GOT3 (cell line): Measurements from ENCODE around the gene SLC3A2.
A peak's percentile ranks its signal among the peaks of the same experiment; 100 is the strongest.

ENCODE experiments used
- DNase-seq: peaks from one replicate; lab custom pipeline; 2025; ENCODE audit warnings: mixed read lengths; lab: John Stamatoyannopoulos, UW

The SLC3A2 gene

GRCh38 chr11:62881579-62882430, 1.1 kb downstream of the SLC3A2 start:
- DNase-seq, result peak; percentile 87

DNA sequence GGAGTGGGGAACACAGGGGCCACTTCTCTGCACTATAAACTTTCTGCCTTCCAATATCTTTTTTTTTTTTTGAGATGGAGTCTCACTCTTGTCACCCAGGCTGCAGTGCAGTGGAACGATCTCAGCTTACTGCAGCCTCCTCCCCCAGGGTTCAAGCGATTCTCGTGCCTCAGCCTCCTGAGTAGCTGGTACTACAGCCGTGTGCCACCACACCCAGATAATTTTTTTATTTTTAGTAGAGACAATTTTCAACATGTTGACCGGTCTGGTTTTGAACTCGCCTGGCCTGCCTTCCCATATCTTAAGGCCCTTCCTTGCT, 1.7 kb downstream of the SLC3A2 start:
- DNase-seq, result no peak

DNA sequence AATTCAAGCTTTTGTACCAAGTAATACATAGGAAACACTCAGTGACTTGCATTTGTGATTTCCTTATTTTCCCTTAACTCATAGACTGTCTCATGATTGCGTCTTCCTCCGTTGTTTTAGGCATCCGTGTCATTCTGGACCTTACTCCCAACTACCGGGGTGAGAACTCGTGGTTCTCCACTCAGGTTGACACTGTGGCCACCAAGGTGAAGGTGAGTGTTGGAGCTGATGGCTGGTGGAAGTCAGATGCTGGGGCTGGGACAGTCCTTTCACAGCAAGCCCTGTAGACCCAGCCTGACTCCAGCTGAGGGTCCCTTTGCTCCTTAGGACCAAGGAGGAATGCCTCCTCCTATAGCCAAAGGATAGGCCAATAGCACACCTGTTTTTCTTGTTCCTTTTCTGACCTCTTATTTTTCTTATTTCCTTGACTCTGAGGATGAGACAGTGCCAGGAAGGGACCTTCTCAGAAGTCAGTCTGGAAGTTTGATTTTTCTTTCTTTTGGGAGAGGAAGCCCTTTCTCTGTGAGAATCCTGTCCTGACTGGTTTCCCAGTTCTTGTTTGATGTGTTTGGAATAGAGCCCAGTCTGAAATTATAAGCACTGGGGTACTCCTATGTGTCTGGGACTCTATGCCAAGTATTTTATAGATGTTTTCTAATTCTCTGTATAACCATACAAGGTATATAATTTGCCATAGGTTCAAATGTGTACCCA, 2.2 kb downstream of the SLC3A2 start:
- DNase-seq, result no peak

- DNase-seq, result no peak
Observed at GRCh38 chr11:62883673-62884072, 3.0 kb downstream of the SLC3A2 start.

DNA sequence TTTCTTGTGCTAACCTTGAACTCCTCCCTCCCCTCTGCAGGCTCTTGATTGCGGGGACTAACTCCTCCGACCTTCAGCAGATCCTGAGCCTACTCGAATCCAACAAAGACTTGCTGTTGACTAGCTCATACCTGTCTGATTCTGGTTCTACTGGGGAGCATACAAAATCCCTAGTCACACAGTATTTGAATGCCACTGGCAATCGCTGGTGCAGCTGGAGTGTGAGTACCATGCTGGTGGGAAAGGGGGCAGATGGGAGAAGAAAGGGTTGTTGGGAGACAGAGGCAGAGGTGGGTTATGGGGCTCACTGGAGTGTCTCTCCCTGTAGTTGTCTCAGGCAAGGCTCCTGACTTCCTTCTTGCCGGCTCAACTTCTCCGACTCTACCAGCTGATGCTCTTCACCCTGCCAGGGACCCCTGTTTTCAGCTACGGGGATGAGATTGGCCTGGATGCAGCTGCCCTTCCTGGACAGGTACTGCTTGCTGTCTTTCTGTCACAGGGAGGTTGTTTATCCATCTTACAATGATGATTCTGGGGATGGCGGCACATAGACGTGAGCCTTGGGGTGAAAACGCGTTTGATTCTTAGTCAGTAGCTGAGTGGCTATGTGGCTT, 4.5 kb downstream of the SLC3A2 start:
- no peak for DNase-seq

DNA sequence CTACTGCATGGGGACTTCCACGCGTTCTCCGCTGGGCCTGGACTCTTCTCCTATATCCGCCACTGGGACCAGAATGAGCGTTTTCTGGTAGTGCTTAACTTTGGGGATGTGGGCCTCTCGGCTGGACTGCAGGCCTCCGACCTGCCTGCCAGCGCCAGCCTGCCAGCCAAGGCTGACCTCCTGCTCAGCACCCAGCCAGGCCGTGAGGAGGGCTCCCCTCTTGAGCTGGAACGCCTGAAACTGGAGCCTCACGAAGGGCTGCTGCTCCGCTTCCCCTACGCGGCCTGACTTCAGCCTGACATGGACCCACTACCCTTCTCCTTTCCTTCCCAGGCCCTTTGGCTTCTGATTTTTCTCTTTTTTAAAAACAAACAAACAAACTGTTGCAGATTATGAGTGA, 7.7 kb downstream of the SLC3A2 start:
- DNase-seq, result no peak

GRCh38 chr11:62889126-62889483, 8.4 kb downstream of the SLC3A2 start:
- no peak for DNase-seq

DNA sequence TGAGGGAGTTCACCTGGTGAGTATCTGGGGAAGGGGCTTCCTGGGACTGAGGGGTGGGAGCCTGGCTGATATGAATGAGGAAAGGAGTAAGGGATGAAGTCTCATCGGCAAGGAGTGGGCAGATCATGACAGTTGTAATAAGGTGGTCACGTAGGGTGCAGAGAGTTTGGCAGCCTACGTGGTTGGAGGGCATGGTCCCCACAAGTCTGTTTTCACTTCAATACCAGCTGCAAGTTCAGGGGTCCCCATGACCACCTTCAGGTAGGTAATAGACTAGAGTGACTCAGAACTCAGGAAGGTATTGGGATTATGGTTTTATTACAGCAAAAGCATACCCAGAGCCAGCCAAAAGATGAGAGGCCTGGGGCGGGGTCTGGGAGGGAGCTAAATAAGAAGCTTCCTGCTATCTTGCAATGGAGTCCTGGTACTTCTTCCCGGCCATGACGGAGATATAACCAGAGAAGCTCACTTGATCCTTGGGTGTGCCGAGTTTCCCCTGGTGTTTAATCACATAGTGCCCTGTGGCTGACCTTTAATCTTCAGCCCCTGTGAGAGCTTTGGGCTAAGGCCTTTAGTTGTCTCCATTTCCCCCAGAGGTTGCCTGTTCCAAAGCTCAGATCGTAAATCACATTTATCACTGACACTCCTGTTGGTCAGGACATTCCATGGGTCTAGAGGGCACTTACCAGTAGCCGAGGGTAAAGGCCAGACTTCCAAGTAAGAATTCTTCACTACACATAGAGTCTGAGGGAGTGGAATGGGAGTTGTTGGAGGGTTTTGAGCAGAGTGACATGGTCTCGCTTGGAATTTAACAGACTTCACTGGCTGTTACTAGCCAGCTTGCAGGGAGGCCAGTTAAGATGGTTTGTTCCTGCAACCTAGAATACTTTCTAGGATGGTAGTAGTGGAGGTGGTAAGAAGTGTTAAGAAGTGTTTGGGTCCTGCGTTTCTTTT, 9.1 kb downstream of the SLC3A2 start:
- no peak for DNase-seq

DNA sequence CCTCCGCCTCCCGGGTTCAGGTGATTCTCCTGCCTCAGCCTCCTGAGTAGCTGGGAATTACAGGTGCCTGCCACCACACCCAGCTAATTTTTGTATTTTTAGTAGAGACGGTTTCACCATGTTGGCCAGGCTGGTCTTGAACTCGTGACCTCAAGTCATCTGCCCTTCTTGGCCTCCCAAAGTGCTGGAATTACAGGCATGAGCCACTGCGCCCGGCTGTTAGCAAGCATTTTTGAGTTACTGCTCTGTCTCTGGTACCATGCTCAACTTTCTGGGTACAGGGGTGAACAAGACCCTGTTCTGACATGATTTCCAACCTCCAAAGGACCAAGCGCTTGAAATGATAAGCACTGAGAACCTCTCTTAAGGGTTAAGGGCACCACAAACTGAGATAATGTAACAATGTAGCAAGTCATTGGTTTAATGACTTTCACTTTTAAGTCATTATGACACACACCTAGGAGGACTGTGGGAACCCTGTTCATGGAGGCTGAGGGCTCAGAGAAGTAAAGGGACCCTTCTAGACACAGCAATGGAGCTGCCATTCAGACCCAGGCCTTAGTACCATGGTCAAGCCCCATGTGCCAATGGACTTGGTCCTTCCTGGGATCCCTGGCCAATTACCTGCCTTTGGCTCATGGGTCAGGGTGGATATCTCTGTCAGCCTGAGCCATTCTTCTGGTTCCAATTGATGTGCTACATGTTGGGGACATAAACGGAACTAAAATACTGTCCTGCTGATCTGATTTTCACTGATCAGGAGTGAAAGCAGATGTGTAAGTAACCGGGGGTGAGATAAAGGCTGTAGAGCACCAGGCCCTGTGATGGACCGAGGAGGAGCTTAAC, 11.6 kb downstream of the SLC3A2 start:
- no peak for DNase-seq

DNA sequence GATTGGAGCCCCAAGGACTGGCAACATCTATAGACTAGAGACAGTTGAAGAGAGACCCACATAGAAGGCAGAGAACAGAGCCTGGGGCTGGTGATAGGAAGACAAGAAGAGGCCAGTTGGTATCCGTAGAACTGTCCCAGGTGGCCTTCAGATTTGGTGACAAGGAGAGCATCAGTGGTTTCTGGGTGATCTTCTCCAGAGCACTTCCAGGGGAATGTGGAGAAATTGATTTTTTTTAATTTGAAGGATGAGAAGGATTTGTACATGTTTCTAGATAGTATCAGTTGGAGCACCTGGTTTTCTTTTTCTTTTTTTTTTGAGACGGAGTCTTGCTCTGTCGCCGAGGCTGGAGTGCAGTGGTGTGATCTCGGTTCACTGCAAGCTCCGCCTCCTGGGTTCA, 14.8 kb downstream of the SLC3A2 start:
- no peak for DNase-seq

GRCh38 chr11:62896049-62896448, 15.4 kb downstream of the SLC3A2 start:
- DNase-seq, result no peak

GRCh38 chr11:62897311-62897710, 16.6 kb downstream of the SLC3A2 start:
- DNase-seq, result no peak

DNA sequence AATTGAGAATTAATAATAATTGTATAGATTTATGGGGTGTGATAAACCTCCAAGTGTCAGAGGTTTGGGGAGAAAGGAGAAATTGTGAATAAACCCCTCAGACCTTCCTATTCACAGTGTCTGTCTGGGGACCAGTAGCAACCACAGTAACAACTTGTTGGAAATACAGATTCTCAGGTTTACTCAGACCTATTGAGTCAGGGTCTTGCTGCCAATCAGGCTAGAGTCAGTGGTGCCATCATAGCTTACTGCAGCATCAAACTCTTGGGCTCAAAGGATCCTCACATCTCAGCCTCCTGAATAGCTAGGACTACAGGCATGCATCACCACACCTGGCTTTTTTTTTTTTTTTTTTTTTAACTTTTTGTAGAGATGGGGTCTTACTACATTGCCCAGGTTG, 17.3 kb downstream of the SLC3A2 start:
- no peak for DNase-seq

- DNase-seq, result no peak
Observed at GRCh38 chr11:62902932-62903331, 22.2 kb downstream of the SLC3A2 start.

GRCh38 chr11:62905296-62905695, 24.6 kb downstream of the SLC3A2 start:
- DNase-seq, result no peak

GRCh38 chr11:62905927-62906531, 25.3 kb downstream of the SLC3A2 start:
- no peak for DNase-seq

DNA sequence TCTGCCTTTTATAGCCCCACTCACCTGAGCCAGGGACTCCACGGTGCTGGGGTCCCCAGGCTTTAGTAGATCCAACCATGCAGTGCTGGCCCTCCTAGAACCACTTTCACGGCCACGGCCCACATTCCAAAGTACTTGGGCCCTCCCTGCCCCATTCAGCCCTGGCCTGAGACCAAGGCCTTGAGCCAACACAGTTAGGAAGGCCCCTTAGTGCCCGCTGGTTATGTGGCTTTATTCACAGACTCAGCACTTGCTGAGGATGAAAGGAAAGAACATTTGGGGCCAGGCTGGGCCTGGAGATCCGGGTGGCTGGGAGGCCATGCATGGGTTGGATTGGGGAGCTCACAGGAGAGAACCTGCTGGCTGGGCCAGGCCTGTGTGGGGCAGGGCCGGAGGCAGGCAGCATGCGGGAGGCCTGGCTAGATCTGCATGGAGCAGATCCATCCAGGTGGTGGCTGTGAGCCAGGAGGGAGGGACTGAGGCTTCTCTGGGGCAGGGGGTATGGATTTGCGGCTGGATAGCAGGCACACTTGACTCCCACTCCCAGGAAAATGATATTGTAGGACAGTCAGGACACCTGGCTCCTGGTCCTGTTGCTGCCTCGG, 27.9 kb downstream of the SLC3A2 start:
- DNase-seq, result no peak

DNA sequence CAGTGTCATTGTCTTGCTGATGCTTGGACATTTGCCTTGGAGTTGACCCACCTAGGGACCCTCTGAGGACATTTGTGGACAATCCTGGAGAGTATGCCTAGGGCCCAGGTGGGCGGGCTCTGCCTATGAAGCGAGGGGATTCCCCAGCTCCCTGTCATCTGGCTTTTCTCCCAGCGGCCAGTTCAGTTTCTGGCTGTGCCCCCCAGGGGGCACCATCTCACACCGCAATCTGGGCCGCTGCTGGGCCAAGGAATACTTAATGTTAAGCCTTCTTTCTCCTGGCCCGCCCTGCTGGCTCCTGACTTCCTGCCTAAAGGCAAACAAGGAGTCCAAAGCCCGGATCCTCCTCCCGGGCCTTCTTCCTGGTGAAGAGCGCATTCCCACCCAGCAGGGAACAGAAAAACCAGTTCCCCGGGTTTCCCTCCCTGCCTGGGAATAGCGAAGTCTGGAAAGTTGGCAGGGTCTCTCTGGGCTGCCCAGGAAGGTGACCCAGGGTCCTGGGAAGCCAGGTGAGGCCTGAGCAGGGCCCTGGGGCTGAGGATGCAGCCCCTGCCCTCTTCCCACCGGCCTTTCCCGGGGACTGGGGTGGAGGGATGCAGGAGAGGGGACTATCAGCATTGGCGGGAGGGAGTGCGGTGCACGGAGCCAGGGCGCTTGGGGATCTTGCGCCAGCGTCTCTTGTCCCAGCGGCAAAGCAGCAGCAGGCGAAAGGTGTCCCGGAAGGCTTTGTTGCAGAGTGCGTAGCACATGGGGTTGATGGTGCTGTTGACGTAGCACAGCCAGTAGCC, 28.6 kb downstream of the SLC3A2 start:
- DNase-seq, result no peak

DNA sequence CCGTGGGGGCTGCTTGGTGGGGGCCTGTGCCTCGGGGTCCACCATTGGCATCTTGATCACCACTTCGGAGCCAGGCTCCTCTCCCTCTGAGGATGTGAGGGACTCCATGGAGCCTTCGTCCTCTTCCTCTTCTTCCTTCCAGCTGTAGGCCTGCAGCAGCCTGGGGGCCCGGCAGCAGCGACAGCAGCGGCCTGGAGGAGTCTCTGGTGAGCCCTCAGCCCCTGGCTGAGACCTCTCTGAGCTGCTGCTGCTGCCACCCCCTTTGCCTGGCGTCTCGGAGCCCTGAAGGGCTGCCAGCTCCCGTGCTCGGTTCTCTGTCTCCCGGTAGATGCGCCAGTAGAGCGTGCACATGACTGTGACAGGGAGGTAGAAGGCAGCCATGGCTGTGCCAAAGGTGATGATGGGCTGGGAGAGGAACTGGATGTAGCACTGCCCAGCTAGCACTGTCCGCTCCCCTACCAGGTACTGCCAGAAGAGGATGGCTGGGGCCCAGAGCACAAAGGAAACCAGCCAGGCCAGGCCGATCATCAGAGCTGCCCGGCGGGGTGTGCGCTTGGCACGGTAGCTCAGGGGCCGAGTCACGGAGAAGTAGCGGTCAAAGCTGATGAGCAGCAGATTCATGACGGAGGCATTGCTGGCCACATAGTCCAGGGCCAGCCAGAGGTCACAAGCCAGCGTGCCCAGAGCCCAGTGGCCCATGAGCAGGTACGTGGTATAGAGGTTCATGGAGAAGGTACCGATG, 29.6 kb downstream of the SLC3A2 start:
- DNase-seq, result no peak
